SU-DHL-6 (cell line): ENCODE measurements around the gene PRSS50.

Experiments used
- CTCF ChIP-seq: fragments of 200-600 bp; sonication (generic); IDR thresholded peaks from one replicate; pipeline ENCODE4 v1.5.1; 2017; ENCODE audit warnings: antibody characterized with exemption, mild to moderate bottlenecking, low read length, moderate library complexity; ENCODE audit not compliant: insufficient read depth, poor library complexity, severe bottlenecking
- EZH2phosphoT487 ChIP-seq: fragments of 200-600 bp; sonication (generic), shearing (Covaris generic); conservative IDR thresholded peaks from 2 replicates; pipeline ENCODE4 v1.6.1; 2018; ENCODE audit warnings: mild to moderate bottlenecking, antibody characterized with exemption, low read length, moderate library complexity, mixed read lengths

GRCh38 chr3:46733026-46733800 is 15.5 kb upstream of the PRSS50 start:
- no peak for TF ChIP-seq CTCF
- no peak for TF ChIP-seq EZH2phosphoT487
